Neutrophil (primary cell): ENCODE results near the gene GLA.

Experiments used
- H3K27ac ChIP-seq: fragments of 200-600 bp; sonication (generic); 2 replicates; pipeline ENCODE4 v1.5.1; 2016; ENCODE audit warnings: mild to moderate bottlenecking, moderate library complexity
- H3K27me3 ChIP-seq: fragments of 200-600 bp; sonication (generic); 2 replicates; pipeline ENCODE4 v1.6.0; 2016; ENCODE audit warnings: mild to moderate bottlenecking
- H3K36me3 ChIP-seq: fragments of 200-600 bp; sonication (generic); 2 replicates; pipeline ENCODE4 v1.5.1; 2017
- H3K4me1 ChIP-seq, 2 experiments: fragments of 200-600 bp in 1 of 2; sonication (generic) in 1 of 2; 1 replicate in 1 of 2; 2 replicates in 1 of 2; pipeline versions ENCODE4 v1.5.1 to v1.6.1; 2013 to 2016; ENCODE audit warnings: low read depth in 1 of 2, low read length in 1 of 2, mild to moderate bottlenecking in 1 of 2, moderate library complexity in 1 of 2; ENCODE audit not compliant: control insufficient read depth in 1 of 2, insufficient read depth in 1 of 2
- H3K4me3 ChIP-seq, 2 experiments: fragments of 200-600 bp in 1 of 2; sonication (generic) in 1 of 2; 1 replicate in 1 of 2; 2 replicates in 1 of 2; pipeline ENCODE4 v1.5.1; 2013 to 2016; ENCODE audit warnings: low read depth in 1 of 2, low read length in 1 of 2, mild to moderate bottlenecking in 1 of 2, moderate library complexity in 1 of 2
- H3K9me3 ChIP-seq: fragments of 200-600 bp; sonication (generic); 2 replicates; pipeline ENCODE4 v1.5.1; 2016
- CTCF ChIP-seq: fragments of 200-600 bp; sonication (generic); IDR thresholded peaks from 2 replicates; pipeline ENCODE4 v1.5.1; 2016; ENCODE audit warnings: antibody characterized with exemption

Gene GLA

GRCh38 chrX:101390664-101391525 is 16.8 kb downstream of the GLA start, which contains the start of gene RPL36A:
TSS of gene RPL36A (plus strand) at chrX:101391011. CDS start at chrX:101391044, 33 bp downstream.
- Histone ChIP-seq H3K27ac (peak within 1 kb of the TSS; percentile 85), H3K36me3 (no peaks in the 10 kb centered on the region), H3K4me3 (peak within 1 kb of the TSS; percentile 65 to 75), H3K27me3 (no peaks in the 10 kb centered on the region), H3K4me1 (peaks cover 18 to 27% of the 10 kb centered on the region in 2 experiments), H3K9me3 (no peaks in the 10 kb centered on the region)
- peak; percentile 77 for TF ChIP-seq CTCF

GRCh38 chrX:101388604-101389003 is 19.1 kb downstream of the GLA start:
- TF ChIP-seq CTCF: no peak
- Histone ChIP-seq H3K27ac (no peak overlapping the region), H3K4me3 (no peak overlapping the region), H3K4me1 (peaks cover 37 to 46% of the 10 kb centered on the region in 2 experiments), H3K9me3 (no peaks in the 10 kb centered on the region), H3K27me3 (no peaks in the 10 kb centered on the region), H3K36me3 (no peaks in the 10 kb centered on the region)

- Histone ChIP-seq H3K4me1 (peaks cover 34 to 44% of the 10 kb centered on the region in 2 experiments), H3K9me3 (no peaks in the 10 kb centered on the region), H3K4me3 (peak overlapping the region; percentile 61 to 75), H3K36me3 (no peaks in the 10 kb centered on the region), H3K27me3 (no peaks in the 10 kb centered on the region), H3K27ac (peak overlapping the region; percentile 85)
- TF ChIP-seq CTCF: no peak
Observed at GRCh38 chrX:101386542-101386885, 21.2 kb downstream of the GLA start.

GRCh38 chrX:101385795-101386541 is 21.8 kb downstream of the GLA start, which contains the start of gene BTK:
TSS of gene BTK (minus strand) at chrX:101386191. CDS start at chrX:101375284, 10,907 bp downstream.
- Histone ChIP-seq H3K36me3 (no peaks in the 10 kb centered on the region), H3K27me3 (no peaks in the 10 kb centered on the region), H3K4me3 (peak within 1 kb of the TSS; percentile 61 to 75), H3K4me1 (peaks cover 32 to 39% of the 10 kb centered on the region in 2 experiments), H3K9me3 (no peaks in the 10 kb centered on the region), H3K27ac (peak within 1 kb of the TSS; percentile 85)
- no peak for TF ChIP-seq CTCF

- H3K36me3 ChIP-seq: no peaks in the 10 kb centered on the region
- peak overlapping the region; percentile 85 for H3K27ac ChIP-seq
- H3K4me3 ChIP-seq: peak overlapping the region; percentile 61 to 75
- peaks cover 27 to 34% of the 10 kb centered on the region in 2 experiments for H3K4me1 ChIP-seq
- H3K27me3 ChIP-seq: no peaks in the 10 kb centered on the region
- TF ChIP-seq CTCF: no peak
- H3K9me3 ChIP-seq: no peaks in the 10 kb centered on the region
Observed at GRCh38 chrX:101385026-101385684, 22.6 kb downstream of the GLA start.
